Adrenal gland (tissue), 5 donors: Measurements from ENCODE around the gene PLSCR3.

Experiments used
- CTCF ChIP-seq, 6 experiments: fragments of 450-650 bp in 4 of 6; fragments of 200-600 bp in 2 of 6; sonication (generic) in 1 of 6; IDR thresholded peaks; 1 replicate in 5 of 6; 2 replicates in 1 of 6; pipeline versions ENCODE4 v1.5.1 to v1.8.0; 2016 to 2021; ENCODE audit warnings: antibody characterized with exemption in 6 of 6, mild to moderate bottlenecking in 2 of 6, moderate library complexity in 1 of 6
- POLR2A ChIP-seq, 2 donors: fragments of 450-650 bp; IDR thresholded peaks; one replicate each; pipeline ENCODE4 v1.6.1; 2017; ENCODE audit warnings: antibody characterized with exemption in 2 of 2, mild to moderate bottlenecking in 2 of 2, moderate library complexity in 1 of 2
- donor health status: DM: no; HTN: no; CAD: no.

- TF ChIP-seq POLR2A (IDR thresholded peaks at IDR 0.05) (no peak), CTCF (IDR thresholded peaks at IDR 0.05) (no peak)
These were observed 32.0 kb upstream of the PLSCR3 start for GRCh38 chr17:7426203-7426863.
